Right lobe of liver (tissue), 6 donors: ENCODE data around the gene STT3A. TPM values are rescaled to one million over a fixed set of nuclear protein-coding genes. Genes with fewer than 3 reads are reported as not detected.
A peak's percentile ranks its signal among the peaks of the same experiment; 100 is the strongest.

ENCODE experiments used
- ATAC-seq, 4 donors: fragments of 200-7000 bp; cut with Tn5 transposase; one replicate each; pipeline ENCODE4 v1.9.1; 2020; ENCODE audit warnings: mild to moderate bottlenecking in 4 of 4, moderate library complexity in 4 of 4
- DNase-seq, 3 donors: peaks; one replicate each; pipeline ENCODE4 v3.0.0-alpha.2; 2020
- H3K27ac ChIP-seq, 3 donors: fragments of 200-600 bp; one replicate each; pipeline ENCODE4 v1.8.0; 2022
- H3K27me3 ChIP-seq, 2 donors: fragments of 200-600 bp; one replicate each; pipeline ENCODE4 v1.8.0; 2022
- H3K36me3 ChIP-seq, 4 donors: fragments of 200-600 bp; sonication (generic) in 1 of 4; one replicate each; pipeline versions ENCODE4 v1.5.1 to v1.8.0; 2017 to 2022; ENCODE audit warnings: control low read depth in 1 of 4
- H3K4me1 ChIP-seq, 4 donors: fragments of 200-600 bp; sonication (generic) in 1 of 4; one replicate each; pipeline versions ENCODE4 v1.5.1 to v1.8.0; 2017 to 2022; ENCODE audit warnings: control low read depth in 1 of 4
- H3K4me3 ChIP-seq, 3 donors: fragments of 200-600 bp; one replicate each; pipeline ENCODE4 v1.8.0; 2022
- H3K9me3 ChIP-seq, 4 donors: fragments of 200-600 bp; sonication (generic) in 1 of 4; one replicate each; pipeline versions ENCODE4 v1.5.1 to v1.8.0; 2017 to 2022; ENCODE audit warnings: control low read depth in 1 of 4
- CTCF ChIP-seq, 4 donors: fragments of 200-600 bp in 3 of 4; fragments of 450-650 bp in 1 of 4; IDR thresholded peaks; one replicate each; pipeline versions ENCODE4 v1.5.1 to v1.8.0; 2016 to 2022; ENCODE audit warnings: antibody characterized with exemption in 4 of 4, mild to moderate bottlenecking in 2 of 4
- POLR2A ChIP-seq: fragments of 450-650 bp; IDR thresholded peaks from one replicate; pipeline ENCODE4 v1.6.1; 2017; ENCODE audit warnings: antibody characterized with exemption, mild to moderate bottlenecking
- WGBS: methylation state at CpG from one replicate; pipeline ENCODE4 v1.1.6; 2018; ENCODE audit warnings: low coverage, low lambda C conversion rate; ENCODE audit not compliant: insufficient coverage; ENCODE audit errors: missing lambda C conversion rate; 5-methylcytosine and 5-hydroxymethylcytosine counted together
- intact Hi-C, 2 donors: fragments of 100-400 bp; cut with DNase I; formaldehyde crosslinking; loops; one replicate each; pipeline versions ENCODE4 v1.11.2 to v1.14.1; 2022
- total RNA-seq, 6 experiments: library from RNA; depleted of rRNA in 2 of 6; stranded (reverse); fragments of >200 nt in 2 of 6; fragmentation: NEBNext Ultra II Directional in 3 of 6; extraction: Animal tissue kit (Norgen Biotek cat#: 25700) in 3 of 6; gene quantifications; one replicate each; pipeline versions ENCODE4 v1.1.0 to v1.2.4, GENCODE V29; 2016 to 2023
- donor health status: DM: no; HTN: yes; CAD: no.
- donor health status: DM: no; HTN: no; CAD: no.
- donor health status: DM: no; HTN: no; CAD: no.
- donor health status: DM: no; HTN: yes; CAD: no.
- donor health status: DM: no; HTN: yes; CAD: no.

Gene STT3A
- total RNA-seq, 6 experiments from 2014 or later, result 73.3 to 108 (median 86.8) TPM

GRCh38 chr11:125591649-125592304, 875 bp upstream of the STT3A start:
- H3K27ac ChIP-seq, result peak overlapping the region; percentile 90 to 95 (median 93)
- ATAC-seq, result peak; percentile 33 to 46 (median 38)
- DNase-seq, result peak; percentile 46 to 62 (median 52)
- intact Hi-C loops, result no loop called here
- no peaks in the 10 kb centered on the region for H3K27me3 ChIP-seq
- no peaks in the 10 kb centered on the region for H3K9me3 ChIP-seq
- WGBS, result 1% methylated on average over 19 of the region's 30 CpGs
- peak overlapping the region; percentile 50 to 75 (median 69) for H3K4me3 ChIP-seq
- H3K4me1 ChIP-seq, result peaks cover 0 to 16% (median 8%) of the 10 kb centered on the region in 4 donors
- peaks cover 0 to 4% (median 0%) of the 10 kb centered on the region in 4 donors for H3K36me3 ChIP-seq
- TF ChIP-seq CTCF (IDR thresholded peaks at IDR 0.05) (no peak), POLR2A (no peak)

- no peaks in the 10 kb centered on the region for H3K9me3 ChIP-seq
- intact Hi-C loops, result no loop called here
- H3K4me1 ChIP-seq, result peaks cover 0 to 16% (median 8%) of the 10 kb centered on the region in 4 donors
- WGBS, result 0% methylated on average over 18 of the region's 18 CpGs
- no peak for DNase-seq
- ATAC-seq, result peak in 3 of 4 donors; percentile 0 to 4 (median 3)
- H3K4me3 ChIP-seq, result peak overlapping the region; percentile 63 to 79 (median 69)
- H3K27ac ChIP-seq, result peak overlapping the region; percentile 25 to 57 (median 51)
- H3K27me3 ChIP-seq, result no peaks in the 10 kb centered on the region
- TF ChIP-seq CTCF (IDR thresholded peaks at IDR 0.05), result no peak
- TF ChIP-seq POLR2A, result no peak
- H3K36me3 ChIP-seq, result peaks cover 0 to 18% (median 0%) of the 10 kb centered on the region in 4 donors
Measured at GRCh38 chr11:125593114-125593820, 615 bp downstream of the STT3A start.

- Histone ChIP-seq H3K4me1 (peaks cover 0 to 16% (median 8%) of the 10 kb centered on the region in 4 donors), H3K27ac (no peak overlapping the region), H3K9me3 (no peaks in the 10 kb centered on the region), H3K4me3 (no peak overlapping the region), H3K27me3 (no peaks in the 10 kb centered on the region), H3K36me3 (peaks cover 0 to 35% (median 7%) of the 10 kb centered on the region in 4 donors)
- TF ChIP-seq POLR2A, result no peak
- no peak for TF ChIP-seq CTCF (IDR thresholded peaks at IDR 0.05)
- DNase-seq (no peak), ATAC-seq (no peak)
- 46% methylated on average over 3 of the region's 3 CpGs for WGBS
- intact Hi-C loops, result no loop called here
Measured at GRCh38 chr11:125594958-125595357, 2.3 kb downstream of the STT3A start.

GRCh38 chr11:125600663-125601062, 8.0 kb downstream of the STT3A start:
- Histone ChIP-seq H3K4me3 (no peak overlapping the region), H3K9me3 (no peaks in the 10 kb centered on the region), H3K27ac (no peak overlapping the region), H3K36me3 (peaks cover 0 to 89% (median 36%) of the 10 kb centered on the region in 4 donors), H3K4me1 (no peaks in the 10 kb centered on the region), H3K27me3 (no peaks in the 10 kb centered on the region)
- no peak for ATAC-seq
- intact Hi-C loops, result no loop called here
- 94% methylated on average over 2 of the region's 2 CpGs for WGBS
- no peak for TF ChIP-seq CTCF (IDR thresholded peaks at IDR 0.05)
- TF ChIP-seq POLR2A, result no peak
- DNase-seq, result no peak
